ENCODE results near the gene UBE2L3.

DNA sequence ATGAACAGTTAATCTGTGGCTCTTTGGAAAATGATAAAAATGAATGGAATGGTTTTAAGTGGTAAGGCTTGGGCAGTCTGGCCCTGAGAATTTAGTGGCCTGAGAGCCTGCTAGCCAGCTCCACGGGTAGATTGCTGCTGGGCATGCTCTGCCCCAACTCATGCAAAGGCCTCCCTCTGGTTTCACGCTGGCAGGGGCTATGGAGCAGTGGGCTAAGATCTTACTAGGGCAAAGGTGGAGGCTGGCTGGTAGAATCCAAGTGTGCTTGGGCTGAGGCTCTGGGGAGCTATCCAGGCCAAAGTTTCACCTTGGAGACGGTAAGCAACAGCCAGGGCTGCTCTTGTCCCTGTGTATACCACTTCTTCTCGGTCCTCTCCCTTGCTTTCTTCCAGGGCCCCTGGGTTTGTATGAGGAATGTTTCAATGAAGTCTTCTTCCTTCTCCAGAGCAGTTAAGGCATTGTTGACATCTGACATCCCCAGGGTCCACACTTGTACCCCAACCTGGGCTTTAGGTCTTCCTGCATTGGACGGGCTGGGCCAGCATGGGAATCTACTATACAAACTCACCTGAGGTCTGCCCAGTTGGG, 27.4 kb downstream of the UBE2L3 start:
- no peak for TF ChIP-seq EZH2 (optimal IDR thresholded peaks at IDR 0.05; ENCODE audit: low read depth, low read length)
- TF ChIP-seq, protein P1, sequence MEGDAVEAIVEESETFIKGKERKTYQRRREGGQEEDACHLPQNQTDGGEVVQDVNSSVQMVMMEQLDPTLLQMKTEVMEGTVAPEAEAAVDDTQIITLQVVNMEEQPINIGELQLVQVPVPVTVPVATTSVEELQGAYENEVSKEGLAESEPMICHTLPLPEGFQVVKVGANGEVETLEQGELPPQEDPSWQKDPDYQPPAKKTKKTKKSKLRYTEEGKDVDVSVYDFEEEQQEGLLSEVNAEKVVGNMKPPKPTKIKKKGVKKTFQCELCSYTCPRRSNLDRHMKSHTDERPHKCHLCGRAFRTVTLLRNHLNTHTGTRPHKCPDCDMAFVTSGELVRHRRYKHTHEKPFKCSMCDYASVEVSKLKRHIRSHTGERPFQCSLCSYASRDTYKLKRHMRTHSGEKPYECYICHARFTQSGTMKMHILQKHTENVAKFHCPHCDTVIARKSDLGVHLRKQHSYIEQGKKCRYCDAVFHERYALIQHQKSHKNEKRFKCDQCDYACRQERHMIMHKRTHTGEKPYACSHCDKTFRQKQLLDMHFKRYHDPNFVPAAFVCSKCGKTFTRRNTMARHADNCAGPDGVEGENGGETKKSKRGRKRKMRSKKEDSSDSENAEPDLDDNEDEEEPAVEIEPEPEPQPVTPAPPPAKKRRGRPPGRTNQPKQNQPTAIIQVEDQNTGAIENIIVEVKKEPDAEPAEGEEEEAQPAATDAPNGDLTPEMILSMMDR (IDR thresholded peaks at IDR 0.05; ENCODE audit: low read length), result no peak

Measured in MM.1S (cell line).